LNCaP clone FGC (cell line): ENCODE results near the gene TNFSF11.

ENCODE experiments used
- DNase-seq: peaks from one replicate; pipeline ENCODE4 v3.0.0-alpha.2; 2011; ENCODE audit warnings: low read depth
- H3K4me3 ChIP-seq: 2 replicates; pipeline ENCODE4 v1.5.1; 2011; ENCODE audit warnings: mild to moderate bottlenecking, low read depth, low read length, control low read depth
- CTCF ChIP-seq: IDR thresholded peaks from 2 replicates; pipeline ENCODE4 v1.5.1; 2012; ENCODE audit warnings: mild to moderate bottlenecking; ENCODE audit not compliant: control insufficient read depth, insufficient read depth; ENCODE audit errors: extremely low read depth

TNFSF11 gene

GRCh38 chr13:42643076-42643475, 69.1 kb downstream of the TNFSF11 start:
- no peak overlapping the region for H3K4me3 ChIP-seq
- TF ChIP-seq CTCF, result no peak
- no peak for DNase-seq

GRCh38 chr13:42644841-42645240, 70.9 kb downstream of the TNFSF11 start:
- no peak for TF ChIP-seq CTCF
- DNase-seq, result no peak
- H3K4me3 ChIP-seq, result no peak overlapping the region

- no peak for DNase-seq
- no peak for TF ChIP-seq CTCF
- H3K4me3 ChIP-seq, result no peak overlapping the region
Measured at GRCh38 chr13:42645717-42646116, 71.8 kb downstream of the TNFSF11 start.

- no peak for TF ChIP-seq CTCF
- no peak overlapping the region for H3K4me3 ChIP-seq
- DNase-seq, result no peak
Measured at GRCh38 chr13:42649141-42649540, 75.2 kb downstream of the TNFSF11 start.

GRCh38 chr13:42649831-42650230, 75.9 kb downstream of the TNFSF11 start:
- no peak for DNase-seq
- no peak for TF ChIP-seq CTCF
- no peak overlapping the region for H3K4me3 ChIP-seq

- no peak overlapping the region for H3K4me3 ChIP-seq
- DNase-seq, result no peak
- no peak for TF ChIP-seq CTCF
Measured at GRCh38 chr13:42650506-42650905, 76.6 kb downstream of the TNFSF11 start.

- no peak overlapping the region for H3K4me3 ChIP-seq
- no peak for TF ChIP-seq CTCF
- no peak for DNase-seq
Measured at GRCh38 chr13:42651936-42652641, 78.1 kb downstream of the TNFSF11 start.
